ENCODE measurements around the gene C6orf120.

DNA sequence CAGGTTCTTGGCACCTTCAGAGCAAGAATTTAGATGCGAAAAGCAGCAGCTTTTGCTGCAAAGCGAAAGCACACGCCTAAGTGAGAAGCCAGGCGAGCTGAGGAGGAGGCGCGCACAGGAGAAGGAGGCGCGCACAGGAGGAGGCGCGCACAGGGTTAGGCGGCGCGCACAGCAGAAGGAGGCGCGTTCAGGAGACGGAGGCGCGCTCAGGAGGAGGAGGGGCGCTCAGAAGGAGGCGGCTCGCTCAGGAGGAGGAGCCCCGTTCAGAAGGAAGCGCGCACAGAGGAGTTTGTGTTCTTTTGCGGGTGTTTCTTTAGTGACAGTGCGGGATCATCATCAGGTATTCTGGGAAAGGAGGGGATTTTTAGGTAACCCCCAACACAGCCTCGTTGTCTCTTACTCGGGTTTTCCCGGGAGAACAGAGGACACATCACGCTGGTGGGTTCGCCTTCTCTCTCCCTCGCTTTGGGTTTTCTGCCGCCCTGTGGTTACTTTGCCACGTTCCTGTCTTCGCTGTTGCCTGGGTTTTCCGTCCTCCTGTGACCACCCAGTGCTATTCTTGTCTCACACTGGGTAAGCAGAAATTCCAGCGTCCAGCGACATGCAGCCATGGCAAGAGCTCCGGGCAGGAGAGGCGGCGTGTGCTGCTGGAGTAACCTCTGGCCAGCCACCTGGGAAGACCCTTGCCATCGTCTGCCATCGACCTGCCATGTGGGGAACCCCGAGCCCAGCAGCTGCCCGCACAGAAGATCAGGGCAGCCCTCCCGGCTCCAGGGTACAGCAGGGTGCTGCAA lies 47.1 kb upstream of the C6orf120 start:
- TF ChIP-seq POLR2AphosphoS5 (IDR thresholded peaks at IDR 0.05): peak; percentile 59 to 73
- peak; percentile 16 to 36 (median 32) for TF ChIP-seq CTCF (IDR thresholded peaks at IDR 0.05)
- no peak for TF ChIP-seq POLR2A (IDR thresholded peaks at IDR 0.05; ENCODE audit: low read depth)
- TF ChIP-seq EP300 (IDR thresholded peaks at IDR 0.05): no peak

All from esophagus muscularis mucosa (tissue), 4 donors.